ENCODE measurements around the gene REXO1.
A peak's percentile ranks its signal among the peaks of the same experiment; 100 is the strongest.

REXO1 gene

DNA sequence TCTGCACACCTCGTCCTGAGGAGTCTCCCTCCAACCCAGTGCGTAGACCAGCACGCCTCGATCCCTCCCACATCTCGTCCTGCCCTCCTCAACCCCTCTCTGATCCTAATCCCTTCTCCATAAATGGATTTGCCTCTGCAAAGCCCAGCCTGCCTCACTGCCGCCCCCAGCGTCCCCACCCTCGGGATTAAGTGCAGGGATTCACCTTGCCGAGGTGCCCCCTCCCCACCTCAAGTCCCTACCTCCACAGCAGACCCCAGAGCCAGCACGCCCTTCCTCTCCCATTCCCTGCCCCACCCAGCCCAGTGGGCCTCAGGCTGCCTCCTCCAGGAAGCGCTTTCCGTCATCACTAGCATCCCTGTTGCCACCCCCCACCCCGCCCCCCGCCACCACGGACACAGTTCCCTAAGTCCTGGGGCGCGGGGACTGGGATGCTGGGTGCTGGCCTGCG, 11.1 kb upstream of the REXO1 start:
- peak in 1 of 2 experiments; percentile 54 for DNase-seq
- TF ChIP-seq GATA1 (IDR thresholded peaks at IDR 0.05; ENCODE audit: low read depth, low read length) (no peak), POLR2A (IDR thresholded peaks at IDR 0.05; ENCODE audit: low read length) (no peak)

DNA sequence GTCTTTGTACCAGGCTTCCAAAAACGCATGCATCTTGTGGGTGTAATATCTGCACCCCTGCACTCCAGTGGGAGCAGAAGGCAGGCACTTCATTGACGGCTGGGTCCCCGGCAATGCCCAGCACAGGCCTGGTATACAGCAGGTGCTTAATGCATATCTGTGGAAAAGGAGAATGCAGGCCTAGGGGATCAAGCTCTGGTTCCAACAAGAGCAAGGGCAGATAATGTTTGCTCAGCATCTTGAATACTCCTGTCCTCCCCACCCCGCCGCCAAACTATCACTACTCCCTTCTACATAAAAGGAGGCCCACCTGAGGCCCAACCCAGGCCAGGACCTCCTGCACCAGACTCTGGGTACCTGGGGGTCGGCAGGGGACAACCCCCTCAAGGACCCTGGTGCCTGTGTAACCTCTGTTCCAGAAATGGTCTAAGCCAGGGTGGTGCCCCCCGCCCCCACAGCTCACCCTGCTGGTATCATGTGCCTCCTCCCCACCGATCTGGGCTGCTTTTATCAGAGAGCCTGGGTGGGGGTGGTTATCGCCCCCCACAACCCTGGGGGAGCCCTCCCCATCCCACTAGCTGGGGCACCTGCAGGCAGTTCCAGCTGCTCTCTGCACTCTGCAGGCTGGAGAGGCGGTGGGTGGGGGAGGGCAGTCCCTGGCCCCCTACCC, 10.3 kb upstream of the REXO1 start:
- peak; percentile 74 to 85 for DNase-seq
- TF ChIP-seq POLR2A (IDR thresholded peaks at IDR 0.05; ENCODE audit: low read length), result no peak

DNA sequence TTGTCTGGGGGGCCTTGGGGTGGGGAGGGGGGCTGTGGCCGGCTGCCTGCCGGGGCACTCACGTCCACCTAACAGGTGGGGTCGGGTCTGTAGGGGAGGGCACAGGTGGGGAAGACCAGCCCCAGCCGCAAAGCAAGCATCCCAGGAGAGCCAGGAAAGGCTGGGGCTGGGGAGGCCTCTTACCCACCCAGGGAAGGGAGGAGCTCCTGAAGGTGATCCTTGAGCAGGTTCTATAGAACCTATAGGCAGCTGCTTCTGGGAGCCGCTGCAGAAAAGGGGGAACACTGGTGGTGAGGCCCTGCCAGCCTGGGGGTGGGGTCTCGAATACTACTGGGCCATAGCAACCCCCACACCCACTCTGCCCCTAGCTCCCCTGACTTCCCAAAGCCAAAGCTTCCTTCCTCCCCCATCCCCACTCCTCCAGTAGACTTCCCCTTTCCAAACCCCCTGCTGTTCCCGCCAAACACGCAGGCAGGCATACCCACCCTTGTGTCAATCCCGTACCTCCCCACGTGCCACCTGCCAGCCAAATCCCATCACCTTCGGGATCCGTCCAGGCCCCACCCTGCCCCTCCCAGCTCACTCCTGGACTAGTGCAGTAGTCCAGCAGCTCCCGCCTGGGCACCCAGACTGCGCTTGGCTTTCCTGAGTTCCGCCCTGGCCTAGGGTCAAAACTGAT, 9.5 kb upstream of the REXO1 start:
- no peak for TF ChIP-seq POLR2A (IDR thresholded peaks at IDR 0.05; ENCODE audit: low read length)
- DNase-seq, result no peak

DNA sequence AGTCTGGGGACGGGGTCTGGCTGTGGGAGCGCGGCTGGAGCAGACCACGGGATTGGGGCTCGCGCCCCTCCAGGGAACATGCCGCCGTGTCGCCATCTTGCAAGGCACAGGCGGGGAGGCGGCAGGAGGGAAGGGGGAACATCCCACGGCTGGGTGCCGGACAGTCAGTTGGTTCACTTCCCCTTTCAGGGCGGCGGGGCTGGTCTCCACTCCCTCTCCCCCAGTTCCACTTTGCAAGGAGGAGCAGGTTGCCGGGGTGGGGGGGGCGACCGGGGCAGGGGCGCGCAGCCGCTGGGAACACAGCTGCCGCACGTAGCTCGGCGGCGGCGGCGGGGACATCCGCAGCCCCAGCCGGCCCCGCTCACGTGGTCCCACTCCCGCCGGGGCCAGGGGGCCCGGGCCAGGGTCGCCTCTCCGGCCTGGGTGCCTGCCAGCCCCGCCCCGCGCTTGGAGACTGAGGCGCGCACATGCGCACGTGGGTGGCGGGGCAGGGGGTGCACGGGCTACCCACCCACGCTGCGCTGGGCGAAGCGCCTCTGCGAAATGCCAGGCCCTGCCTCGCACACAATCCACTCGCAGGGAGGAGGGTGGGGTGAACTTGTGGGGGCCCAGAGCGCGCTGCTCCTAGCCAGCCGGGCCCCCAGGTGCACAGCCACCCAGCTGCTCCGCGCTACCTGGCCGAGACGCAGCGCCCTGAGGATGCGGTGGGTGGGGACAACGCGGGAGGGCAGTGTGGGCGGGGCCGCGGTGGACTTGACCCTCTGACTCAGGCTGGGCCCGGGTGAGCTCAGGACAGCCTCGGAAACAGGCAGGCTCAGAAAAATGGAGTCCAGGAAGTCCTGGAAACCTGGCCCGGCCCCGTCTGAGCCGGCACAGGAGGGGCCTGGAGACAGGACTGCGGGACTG, 8.7 kb upstream of the REXO1 start:
- DNase-seq, result peak; percentile 82 to 89
- TF ChIP-seq GATA1 (IDR thresholded peaks at IDR 0.05; ENCODE audit: low read depth, low read length), result no peak
- TF ChIP-seq POLR2A (IDR thresholded peaks at IDR 0.05; ENCODE audit: low read length), result no peak

DNA sequence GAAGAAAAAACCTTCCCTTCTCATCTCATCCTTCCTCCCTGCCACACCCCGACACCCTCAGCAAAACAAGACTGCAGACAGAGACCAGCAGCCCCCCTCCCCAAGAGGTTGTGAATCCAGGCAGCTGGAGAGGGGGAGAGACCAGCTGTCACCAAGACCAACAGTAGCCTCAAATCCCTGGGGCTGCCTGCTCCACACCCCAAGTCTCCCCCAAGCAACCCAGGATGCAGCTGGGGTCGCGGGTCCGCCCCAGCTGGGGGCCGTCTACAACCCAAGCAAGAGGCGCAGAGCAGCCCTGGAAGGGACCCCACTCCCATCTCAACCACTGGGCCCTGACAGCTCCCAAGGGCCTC, 8.0 kb upstream of the REXO1 start:
- no peak for TF ChIP-seq POLR2A (IDR thresholded peaks at IDR 0.05; ENCODE audit: low read length)
- no peak for TF ChIP-seq GATA1 (IDR thresholded peaks at IDR 0.05; ENCODE audit: low read depth, low read length)
- DNase-seq, result no peak

DNA sequence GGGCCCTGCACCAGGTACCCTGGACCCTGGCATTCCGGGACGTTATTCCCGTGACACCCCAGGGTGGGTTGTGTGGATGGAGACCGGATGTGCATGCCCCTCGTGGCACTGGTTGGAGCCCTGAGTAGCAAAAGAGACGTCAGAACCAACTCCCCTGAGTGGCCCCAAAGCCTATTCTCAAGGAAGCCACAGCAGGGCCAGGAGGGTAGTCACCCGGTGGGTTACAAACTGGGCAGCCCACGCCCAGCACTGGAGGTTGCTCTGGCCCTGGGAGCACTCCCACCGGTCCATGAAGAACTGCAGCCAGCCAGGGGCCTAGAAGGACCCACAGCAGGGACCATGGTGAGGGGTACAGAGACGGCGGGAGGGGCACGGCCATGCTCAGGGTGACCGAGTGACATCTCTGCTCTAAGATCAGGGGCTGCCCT, 7.6 kb upstream of the REXO1 start:
- TF ChIP-seq GATA1 (IDR thresholded peaks at IDR 0.05; ENCODE audit: low read depth, low read length) (no peak), POLR2A (IDR thresholded peaks at IDR 0.05; ENCODE audit: low read length) (peak; percentile 49)
- DNase-seq, result peak in 1 of 2 experiments; percentile 69

DNA sequence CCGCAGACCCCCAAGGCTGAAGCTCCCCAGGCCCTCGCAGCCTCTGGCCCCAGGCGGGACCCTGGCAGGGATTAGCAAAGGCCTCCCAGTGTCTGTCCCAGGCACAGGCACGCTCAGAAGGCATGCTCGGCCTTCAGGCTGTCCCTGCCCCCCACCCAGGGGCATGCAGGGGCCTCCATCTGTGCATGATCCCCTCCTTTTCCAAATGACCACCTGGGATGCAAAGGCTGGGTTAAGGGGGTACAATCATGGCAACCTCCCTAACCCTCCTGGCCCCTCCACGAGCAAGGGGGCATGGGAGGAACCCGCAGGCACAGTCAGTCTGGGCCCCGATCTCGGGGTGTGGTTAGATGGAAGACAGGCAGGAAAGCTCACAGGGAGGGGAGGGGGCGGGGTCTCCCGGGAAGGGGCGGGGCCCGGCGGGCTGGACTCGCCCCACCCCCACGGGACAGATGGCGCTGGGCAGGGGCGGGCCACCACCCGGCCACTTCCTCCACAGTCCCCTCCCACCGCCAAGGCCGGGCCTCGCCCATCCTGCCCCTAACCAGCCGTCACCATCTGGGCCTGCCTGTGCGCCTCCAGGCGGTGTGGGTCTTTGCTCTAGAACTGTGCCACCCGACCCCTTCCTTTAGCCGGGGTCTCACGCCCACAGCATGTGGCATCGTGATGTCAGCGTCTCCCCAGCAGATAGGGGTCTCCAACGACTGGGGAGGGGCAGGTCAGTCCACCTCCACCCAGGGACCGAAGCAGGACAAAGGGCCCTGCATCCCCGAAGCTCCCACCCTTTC, 7.0 kb upstream of the REXO1 start:
- peak; percentile 97 to 98 for DNase-seq

DNA sequence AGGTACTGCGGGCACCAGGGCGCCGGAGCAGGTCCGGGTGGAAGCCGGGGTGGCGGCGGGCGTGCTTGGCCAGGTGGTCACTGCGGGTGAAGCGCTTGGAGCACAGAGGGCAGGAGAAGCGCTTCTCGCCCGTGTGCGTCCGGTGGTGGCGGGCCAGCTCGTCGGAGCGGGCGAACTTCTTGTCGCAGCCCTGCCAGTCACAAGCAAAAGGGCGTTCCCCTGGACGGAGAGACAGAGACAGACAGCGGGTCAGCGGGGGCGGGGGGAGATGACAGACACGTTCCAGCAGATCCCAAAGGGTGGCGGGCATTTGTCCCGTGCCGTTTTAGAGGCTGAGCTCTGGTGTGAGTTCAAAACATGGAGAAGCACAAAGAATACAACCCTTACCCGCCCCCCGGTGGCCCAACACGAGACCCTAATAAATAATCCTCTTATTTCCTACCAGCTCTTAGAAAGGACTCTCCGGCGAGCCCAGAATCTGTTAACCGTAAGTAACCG, 6.3 kb upstream of the REXO1 start:
- DNase-seq, result peak; percentile 73 to 80
- TF ChIP-seq GATA1 (IDR thresholded peaks at IDR 0.05; ENCODE audit: low read depth, low read length), result no peak
- TF ChIP-seq POLR2A (IDR thresholded peaks at IDR 0.05; ENCODE audit: low read length), result no peak

More for the DNA sequence above, 7.0 kb upstream of the REXO1 start:
- TF ChIP-seq GATA1 (IDR thresholded peaks at IDR 0.05; ENCODE audit: low read depth, low read length), result no peak
- peak; percentile 85 for TF ChIP-seq POLR2A (IDR thresholded peaks at IDR 0.05; ENCODE audit: low read length)

DNA sequence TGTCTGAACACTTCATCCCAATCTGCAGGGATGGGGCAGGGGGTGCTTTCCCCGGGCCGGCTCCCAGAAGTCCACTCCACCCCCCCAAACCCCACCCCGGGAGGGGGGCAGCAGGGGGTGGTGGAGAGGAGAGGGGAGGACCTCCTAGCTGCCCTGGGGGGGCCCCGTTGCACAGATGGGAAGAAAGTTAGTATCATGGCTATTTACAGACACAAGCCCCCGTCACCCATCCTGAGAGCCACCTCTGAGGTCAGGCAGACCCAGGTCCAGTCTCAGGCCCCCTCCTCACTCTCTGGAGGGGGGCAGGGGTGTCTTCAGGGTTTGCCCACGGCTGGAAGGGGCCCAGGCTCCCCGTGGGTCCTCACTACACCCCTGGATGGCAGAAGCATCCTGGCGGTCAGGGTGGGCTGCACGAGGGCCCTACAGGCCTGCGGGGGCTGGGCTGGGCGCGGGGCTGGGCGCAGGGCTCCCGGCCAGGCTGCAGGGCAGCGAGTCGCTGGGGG, 5.8 kb upstream of the REXO1 start:
- TF ChIP-seq GATA1 (IDR thresholded peaks at IDR 0.05; ENCODE audit: low read depth, low read length) (no peak), POLR2A (IDR thresholded peaks at IDR 0.05; ENCODE audit: low read length) (no peak)

DNA sequence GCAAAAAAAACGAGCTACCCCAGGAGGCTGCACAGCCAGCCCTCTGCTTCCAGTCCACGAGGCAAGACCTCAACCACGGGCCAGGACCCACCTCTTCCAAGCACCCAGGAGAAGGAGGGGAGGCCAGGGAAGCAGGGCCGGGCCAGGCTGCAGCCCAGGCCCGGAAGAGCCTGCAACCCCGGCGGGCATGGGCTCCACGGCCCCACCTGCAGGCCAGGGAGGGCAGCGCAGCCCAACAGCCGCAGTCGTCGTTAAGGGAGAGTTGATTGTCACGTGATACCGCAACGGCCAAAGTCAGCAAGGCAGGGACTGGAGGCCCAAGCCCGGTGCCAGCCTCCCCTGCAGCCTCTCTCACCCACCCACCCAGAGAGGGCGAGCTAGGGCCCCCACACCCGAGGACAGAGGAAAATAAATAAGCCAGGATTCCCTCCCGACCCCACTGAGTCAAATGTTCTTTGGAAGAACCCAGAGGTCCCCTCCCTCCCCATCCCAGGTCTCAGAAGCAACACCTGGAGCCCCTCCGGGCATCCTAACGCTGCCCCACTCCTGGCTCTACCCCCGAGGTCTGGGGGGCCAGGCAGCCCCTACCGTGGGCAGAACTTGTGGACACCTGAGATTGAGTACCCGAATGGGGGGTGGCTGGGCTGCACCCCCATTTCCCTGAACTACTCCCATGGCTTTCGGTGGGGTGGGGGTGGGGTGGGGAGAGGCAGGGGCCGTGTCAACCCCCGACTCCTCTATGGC, 5.2 kb upstream of the REXO1 start:
- DNase-seq, result peak; percentile 93 to 95
- TF ChIP-seq GATA1 (IDR thresholded peaks at IDR 0.05; ENCODE audit: low read depth, low read length) (no peak), POLR2A (IDR thresholded peaks at IDR 0.05; ENCODE audit: low read length) (no peak)

More for the DNA sequence above, 5.8 kb upstream of the REXO1 start:
- DNase-seq, result no peak

DNA sequence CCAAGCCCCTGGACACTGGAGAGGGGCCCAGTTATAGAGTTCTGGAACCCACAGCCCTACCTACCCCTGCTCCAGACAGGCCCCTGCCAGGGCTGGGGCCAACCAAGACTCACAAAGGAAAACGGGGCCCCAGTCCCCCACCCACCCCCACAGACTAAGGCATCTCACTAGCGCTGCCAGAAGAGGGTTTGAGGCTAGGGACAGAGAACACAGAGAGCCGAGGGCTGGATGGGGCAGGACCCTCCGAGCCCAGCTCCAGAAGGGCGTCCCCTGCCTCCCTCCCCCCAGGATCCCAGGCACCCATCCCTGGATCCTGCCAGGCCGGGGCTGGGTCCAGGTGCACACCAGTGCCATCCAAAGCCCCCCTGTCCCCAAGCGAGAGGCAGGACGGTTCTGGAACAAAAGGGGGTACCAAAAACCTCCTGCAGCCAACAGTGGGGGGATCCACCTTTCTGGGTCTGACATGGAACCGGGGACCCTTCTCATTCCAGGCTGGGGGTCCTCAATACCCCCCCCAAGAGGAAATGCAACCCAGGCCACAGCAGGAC, 4.4 kb upstream of the REXO1 start:
- TF ChIP-seq GATA1 (IDR thresholded peaks at IDR 0.05; ENCODE audit: low read depth, low read length) (no peak), POLR2A (IDR thresholded peaks at IDR 0.05; ENCODE audit: low read length) (no peak)
- no peak for DNase-seq

Data from erythroblast (primary cell).